HG03139 (cell line): ENCODE measurements around the gene CDK6.

Source experiments
- ATAC-seq: cut with Tn5 transposase; IDR thresholded peaks from one replicate; pipeline ENCODE4 v1.9.1; 2021; ENCODE audit not compliant: unreplicated experiment

The CDK6 gene

DNA sequence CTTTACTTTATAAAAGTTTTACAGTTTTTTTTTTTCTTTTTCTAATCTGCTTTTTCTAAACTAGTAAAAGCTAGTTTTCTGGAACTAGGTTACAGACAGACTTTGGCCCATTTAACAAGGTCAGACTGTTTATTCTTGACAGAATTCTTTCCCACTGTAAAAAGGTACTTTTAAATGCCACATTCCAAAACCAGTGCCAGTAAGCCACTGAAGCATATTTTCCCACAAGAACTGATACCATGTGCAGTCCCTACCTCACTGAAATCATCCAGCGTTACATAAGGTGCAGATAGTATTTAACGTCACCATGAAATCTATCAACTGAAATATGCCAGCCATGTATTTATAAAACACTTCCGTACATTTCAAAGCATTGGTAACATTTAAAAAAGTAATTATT is 121.6 kb downstream of the CDK6 start:
- ATAC-seq: no peak

DNA sequence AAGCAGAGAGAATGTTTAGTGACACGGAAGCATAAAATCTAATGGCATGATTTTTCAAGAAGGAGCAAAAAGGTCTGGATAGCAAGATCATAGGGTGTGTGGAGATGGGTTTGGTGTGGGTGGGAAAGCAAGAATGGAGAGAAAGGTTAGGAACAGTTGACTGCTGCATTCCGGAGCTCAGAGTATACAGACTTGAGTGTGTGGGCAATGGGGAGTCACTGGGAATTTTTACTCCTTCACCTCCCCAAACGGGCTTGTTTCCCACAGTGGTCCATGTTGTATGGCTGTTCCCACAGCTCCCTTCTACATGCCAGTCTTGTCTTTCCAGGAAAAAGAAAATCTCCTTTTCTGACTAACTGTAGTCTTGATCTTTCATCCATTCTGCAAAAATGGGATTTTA is 122.1 kb downstream of the CDK6 start:
- ATAC-seq: no peak

DNA sequence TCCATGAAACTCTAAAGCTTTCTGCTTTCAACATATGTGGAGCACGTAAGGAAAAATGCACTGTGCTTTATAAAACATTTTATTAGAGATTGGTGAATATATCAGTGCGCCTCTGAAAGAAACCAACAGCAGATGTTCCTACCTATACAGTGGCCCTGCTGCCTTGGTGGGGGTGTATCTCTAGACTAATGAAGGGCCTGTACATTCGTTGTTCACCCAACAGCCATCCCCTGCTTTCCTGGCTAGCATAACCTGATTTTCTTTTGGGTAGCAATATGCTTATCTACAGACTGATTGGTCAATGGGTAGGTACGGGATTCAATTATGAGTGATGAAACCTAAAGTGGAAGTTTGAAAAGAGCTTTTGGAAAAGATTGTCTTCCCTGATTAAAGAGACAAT is 126.5 kb downstream of the CDK6 start:
- ATAC-seq: no peak

DNA sequence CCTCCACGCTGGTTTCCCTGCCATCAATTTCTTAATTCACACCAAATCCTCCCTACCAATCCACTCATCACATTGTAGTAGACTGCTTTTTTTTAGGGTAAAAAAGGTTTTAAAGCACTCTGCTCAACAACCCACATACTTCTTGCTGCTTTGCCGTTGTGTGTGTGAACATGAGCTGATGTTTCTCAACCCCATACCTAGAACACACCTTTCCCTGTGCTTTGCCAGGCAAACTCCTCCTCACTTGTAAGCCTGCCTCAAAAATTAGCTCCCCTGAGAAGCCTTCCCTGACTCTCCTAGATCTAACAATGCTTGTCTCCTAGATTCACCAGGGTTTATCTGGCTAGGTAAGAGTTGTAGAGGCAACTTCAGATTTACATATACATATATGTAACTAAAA is 127.2 kb downstream of the CDK6 start:
- no peak for ATAC-seq

DNA sequence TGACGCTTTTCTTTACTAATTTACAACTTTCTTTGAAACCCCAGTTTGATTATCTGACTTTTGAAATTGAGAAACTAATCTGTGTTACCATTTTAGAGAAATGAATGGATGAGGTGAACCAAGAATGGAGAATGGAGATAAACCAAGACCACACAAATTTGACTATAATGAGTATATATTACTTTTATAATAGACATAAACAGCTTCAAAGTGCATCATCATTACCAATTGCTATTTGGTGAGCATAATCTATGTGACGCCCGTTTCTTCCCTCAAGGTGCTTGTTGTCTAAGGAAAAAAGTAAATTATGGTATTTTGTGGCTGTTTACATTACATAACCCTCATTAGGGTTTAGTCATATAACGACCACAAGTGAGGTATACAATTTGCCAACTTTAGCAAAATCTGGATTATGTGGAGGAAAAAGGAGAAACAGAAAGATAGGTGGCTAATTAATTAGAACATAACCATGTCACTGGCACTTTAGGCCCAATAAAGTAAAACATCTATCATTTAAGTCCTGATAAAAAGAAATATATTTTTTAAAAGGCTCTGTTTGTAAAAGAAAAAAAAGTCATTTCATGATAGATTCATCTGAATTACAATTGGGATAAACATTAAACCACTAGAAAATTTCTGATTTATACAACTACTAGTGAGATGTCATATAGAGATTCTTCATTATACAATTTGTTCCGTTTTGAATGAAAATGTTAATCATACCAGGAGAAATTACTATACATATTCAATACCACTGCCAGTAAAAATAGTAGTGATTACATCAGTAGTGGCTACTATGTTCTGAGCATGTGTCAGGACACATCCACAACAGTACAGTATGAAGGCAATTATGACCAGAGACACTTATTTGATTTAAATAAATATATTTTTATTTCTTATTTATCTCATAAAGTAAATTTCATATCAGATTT is 128.0 kb downstream of the CDK6 start:
- no peak for ATAC-seq

DNA sequence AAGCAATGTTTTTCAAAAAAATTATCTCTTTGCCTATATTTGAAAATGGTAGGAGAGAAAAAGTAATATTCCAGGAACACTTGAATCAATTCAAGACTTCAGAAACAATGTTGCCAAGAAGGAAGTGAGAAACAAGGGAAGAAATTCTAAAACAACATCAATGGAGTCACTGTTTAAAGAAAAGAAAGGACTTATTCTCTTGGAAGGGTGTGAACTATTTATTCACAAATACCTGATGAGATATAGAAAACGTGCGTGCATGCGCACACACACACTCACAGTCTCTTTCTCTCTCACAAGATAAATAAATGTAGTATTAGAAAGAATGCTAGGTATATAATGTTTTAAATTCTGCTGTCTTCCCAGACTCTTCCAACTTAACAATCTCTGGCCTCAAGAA is 128.9 kb downstream of the CDK6 start:
- no peak for ATAC-seq

DNA sequence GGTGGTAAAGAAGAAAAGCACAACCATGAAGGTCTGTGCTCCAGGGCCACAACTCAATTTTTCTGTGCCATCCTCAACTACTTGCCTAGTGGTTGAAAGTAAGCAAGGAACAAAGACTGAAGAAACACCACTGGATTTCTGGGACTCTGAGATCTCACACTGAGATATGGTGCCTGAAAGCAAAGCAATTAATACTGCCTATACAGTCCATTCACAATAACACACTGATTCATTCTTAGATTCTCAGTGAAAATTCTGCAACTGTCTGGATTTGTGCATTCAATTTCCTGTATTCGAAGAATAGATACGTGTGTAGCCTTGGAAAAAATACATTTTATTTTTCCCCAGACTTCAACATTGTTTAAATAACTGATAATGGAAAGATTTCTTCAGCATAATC is 129.8 kb downstream of the CDK6 start:
- ATAC-seq: no peak

DNA sequence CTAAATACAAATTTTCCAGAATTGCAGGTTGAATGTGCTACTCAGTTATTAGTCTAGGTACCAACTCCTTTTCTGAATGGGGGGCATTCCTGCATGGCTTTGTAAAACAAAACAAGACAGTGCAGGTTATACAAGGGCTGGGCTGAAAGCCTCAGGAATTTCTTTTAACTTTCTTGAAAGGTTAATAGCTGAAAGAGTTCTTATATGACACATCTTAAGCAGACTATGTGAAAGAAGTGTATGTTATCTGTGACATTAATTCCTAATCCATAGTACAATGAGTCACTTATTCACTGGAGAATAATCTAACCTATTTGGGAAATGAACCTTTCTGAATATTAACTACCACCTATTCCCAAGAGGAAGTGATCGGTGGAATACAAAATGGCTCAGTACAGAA is 130.5 kb downstream of the CDK6 start:
- ATAC-seq: no peak

DNA sequence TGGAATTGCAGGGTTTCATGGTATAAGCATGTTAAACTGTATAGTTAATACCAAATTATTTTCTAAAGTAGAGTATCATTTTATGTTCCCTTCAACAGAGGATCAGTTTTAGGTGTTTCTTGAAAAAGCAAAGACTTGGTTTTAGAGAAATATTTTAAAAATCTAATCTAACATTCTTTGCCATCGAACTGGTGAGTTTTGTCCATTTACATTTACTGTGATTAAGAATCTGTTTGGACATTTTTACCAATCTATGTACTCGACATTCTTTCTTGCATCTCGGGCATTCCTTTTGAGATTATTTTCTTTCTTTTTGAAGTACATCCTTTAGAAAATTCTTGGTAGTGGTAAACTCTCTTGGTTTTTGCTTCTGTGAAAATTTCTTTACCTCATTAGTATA is 131.5 kb downstream of the CDK6 start:
- ATAC-seq: no peak

DNA sequence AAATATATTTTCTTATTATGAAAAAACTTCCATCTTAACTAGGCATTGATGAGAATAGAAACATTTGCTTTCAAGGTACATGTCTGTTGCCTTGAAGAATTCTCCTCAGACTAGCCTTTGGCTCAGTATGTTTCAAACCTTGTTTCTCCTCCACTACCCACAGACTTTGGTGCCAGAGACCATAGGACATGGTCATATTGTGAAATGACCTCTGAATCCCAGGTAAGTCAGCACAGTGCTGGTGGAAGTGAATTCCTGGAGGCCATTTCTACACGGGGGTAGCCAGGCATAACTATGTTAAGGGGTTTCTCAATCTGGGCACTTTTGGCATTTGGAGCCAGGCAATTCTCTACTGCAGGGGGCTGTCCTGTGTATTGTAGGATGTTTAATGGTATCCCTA is 133.8 kb downstream of the CDK6 start:
- ATAC-seq: no peak

DNA sequence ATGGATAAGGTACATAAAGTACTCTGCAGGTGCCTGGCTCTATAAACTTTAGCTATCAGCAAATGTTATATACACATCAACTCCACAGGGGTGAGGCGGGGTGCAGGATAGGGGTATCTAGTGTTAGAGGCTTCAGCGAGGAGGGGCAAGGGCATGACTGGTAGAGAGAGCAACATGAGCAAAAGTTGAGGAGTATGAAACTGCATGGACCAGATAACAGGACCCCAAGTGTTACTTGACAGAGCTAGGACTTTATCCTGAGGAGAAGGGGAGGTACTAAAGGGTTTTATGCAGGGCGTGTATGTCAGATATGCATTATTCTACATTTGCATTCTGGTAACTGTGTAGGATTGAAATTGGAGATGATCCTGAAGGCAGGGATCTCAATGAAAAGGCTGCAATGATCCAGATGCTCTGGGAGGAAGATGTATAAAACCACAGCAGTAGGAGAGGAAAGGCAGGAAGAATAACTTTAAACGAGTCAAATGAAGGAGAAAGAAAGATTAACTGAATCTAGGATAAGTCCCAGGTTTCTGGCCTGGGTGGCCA is 136.3 kb downstream of the CDK6 start:
- no peak for ATAC-seq

DNA sequence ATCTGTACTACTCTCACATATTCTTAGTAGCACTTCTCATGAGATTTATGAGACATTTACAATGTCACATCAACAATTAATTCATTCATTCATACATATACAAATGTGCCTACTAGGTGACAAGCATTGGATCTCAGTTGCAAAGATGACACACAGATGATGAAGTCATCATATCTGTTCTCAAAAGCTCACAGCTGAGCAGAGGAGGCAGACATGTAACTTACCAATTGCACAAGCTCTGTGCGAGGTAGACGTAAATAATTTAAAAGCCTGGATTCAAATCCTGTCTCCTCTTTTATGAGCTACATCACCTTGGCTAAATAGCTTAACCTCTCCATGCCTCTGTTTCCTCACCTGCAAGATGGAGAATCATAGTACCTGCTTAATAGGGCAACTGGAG is 136.8 kb downstream of the CDK6 start:
- no peak for ATAC-seq

DNA sequence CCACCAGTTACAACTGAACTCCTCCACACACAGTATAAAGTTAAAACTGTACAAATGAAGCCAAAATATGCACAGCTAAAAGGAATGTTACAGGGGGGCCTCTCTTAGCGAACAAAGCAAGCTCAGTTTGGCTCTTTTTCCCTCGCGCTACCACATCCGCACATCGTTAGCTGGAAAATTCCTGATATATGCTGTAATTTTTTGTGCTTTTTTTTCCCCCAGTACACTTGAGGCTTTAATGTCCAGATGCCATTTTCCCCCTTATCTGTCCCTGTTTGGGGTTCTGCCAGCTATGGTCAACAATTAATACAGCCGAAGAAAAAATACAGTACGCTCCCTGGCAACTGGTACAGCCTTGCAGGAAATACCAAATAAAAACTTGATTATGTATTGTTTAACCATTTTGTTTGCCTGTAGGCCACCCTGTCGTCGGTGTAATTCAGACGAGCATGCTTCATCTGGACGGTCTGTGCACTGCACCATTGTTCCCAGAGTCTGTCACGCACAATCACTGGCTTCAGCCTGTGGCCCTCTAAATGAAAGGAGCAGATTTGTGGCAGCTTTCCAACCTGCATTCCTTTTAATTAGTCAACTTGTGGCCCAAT is 138.0 kb downstream of the CDK6 start:
- no peak for ATAC-seq

DNA sequence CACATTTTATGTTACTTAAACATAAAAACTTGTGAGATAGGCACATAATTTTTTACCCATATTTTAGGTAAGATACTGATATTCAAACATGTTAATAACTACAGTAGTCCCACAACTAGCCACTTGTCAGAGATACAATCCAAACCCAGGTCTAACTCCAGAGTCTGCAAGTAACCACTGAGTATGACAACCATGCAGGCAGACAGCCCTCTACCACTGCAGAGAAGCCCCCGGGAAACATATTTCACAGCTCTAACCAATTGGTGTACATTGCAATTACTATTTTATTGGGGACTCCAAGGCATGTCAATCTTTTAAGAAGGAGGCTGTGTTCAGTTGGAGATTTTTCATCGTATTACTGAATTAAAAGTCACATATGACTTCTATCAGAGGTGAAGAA is 139.0 kb downstream of the CDK6 start:
- no peak for ATAC-seq

DNA sequence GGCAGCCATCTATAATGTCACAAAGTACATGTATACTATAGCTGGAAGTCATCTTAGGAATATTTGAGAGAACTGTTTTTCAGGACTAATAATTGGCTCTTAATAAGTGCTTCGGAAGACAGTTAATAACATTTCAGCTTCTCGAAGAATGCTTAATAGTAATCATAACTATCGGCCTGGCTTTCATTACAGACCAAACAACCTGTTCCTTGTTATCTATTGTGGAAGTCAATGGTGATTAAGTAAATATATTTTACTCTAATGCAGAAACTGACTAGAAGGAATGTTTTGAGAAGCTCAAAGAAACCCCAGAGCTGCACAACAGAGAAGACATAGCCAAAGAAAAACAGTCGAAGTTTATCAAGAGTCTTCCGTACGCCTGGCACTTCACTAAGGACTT is 139.4 kb downstream of the CDK6 start:
- no peak for ATAC-seq

DNA sequence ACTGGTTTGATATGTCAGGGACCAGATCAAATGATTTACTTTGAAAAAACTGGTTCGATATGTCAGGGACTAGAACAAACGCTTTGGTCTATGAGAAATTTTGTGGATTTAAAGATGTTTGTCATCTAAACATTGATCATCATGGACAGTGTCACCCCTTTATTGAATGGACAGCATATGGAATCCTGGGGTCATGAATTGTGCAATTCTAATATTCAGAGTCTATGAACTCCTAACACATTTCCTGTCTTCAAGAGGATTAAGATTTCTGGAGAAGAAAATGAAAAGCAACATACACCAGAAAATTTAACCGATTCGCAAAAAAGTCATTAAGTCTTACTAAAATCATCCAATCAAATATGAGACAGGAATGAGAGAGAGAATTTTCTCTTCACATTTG is 139.8 kb downstream of the CDK6 start:
- ATAC-seq: no peak

DNA sequence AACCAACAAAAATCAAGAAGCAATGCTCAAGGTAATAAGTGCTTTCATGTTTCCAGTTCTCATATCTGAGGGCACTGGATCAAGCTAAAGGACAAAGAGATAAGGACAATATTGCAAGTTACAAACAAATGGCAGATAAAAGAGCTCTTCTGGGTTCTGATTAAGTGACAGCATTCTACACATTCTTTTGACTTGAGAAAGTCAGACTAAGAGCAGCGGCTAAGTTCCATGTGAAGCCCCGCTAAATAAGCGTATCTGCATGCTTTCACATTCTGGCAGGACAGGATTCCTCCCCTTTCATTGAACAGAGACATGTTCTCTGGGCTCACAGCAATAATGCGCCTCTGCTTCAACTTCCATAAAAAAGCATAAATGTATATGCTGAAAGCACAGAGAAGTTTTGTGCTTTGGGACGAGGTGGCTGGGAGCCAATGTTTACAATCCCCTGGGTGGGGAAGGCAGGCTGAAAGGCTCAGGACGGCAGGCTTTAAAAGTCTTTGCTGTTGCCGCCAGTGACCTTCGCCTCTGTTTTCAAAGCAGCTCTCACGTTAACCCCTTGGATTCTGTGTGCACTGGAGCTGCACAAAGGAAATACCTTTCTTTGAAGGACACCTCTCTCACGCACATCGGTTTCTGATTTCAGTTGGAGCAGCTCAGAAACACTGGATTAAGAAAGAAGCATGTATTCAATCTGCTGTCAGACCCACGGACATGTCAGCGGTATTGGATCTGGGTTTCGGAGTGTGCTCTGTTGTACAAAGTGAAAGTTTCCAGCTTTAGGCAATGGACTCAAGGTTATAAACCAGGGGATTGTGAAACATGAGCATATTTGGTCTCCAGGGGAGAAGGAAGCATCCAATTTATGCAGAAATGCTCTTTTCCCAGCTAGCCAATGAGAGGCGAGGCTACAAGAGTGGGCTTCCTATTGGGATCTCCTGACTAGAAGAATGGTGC is 140.8 kb downstream of the CDK6 start:
- ATAC-seq: no peak

DNA sequence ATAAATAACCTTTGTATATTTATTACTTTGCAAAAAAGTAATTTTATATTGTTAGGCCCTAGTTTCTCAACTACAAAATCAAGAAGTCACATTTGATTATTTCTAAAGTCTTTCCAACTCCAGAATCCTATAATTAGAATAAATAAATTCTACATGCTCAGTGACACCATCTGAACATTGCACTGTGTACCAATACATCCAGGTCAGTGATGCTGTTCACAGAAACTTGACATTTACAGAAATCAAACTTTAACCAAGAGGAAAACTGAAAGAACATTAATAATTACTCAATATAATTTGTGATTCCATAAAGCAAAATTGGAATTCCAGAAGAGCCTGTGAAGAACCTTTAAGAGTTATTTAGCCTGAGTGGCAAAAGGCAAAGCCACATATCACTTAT is 142.2 kb downstream of the CDK6 start:
- ATAC-seq: no peak

DNA sequence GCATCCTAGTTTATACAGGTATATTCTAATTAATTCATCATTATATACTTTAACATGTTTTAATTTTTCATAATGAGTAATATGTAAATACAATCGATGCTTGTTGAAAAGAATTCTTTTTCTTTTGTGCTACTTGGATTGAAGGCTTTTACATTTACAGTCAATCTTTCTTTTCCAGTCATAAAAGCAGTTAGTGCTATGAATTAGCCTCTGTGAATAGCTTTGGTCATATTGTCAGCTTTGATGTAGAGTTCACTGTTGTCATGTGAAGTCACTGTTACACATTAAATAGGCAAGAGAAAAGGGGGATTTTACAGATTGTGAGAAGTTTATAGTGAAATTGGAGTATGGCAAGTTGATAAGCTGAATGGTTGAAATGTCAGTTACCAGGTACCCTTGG is 142.9 kb downstream of the CDK6 start:
- no peak for ATAC-seq

DNA sequence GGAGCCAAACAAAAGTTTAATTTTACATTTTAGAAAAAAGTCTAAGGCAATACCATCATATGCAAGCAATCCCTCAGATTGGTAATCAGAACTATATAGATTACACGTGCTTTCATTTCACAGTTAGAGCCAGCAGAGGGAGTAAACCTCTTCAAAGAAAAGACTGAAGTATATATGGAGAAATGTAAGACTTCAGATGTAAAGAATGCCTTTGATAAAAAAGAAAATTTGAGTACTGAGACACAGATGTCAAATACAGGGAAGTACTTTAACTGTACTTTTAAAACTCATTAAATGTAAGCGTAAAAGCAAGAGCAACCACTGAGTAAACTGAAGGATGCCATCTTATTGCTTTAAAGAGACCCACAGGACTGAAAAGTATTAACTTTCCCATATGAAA is 144.8 kb downstream of the CDK6 start:
- peak; percentile 49 for ATAC-seq
